GM23338 (cell line): ENCODE measurements around the gene PGAM1. TPM values are rescaled to one million over a fixed set of nuclear protein-coding genes. Genes with fewer than 3 reads are reported as not detected.

ENCODE experiments used
- ATAC-seq: fragments of 200-7000 bp; cut with Tn5 transposase; 3 replicates; pipeline ENCODE4 v1.9.1; 2020
- DNase-seq: peaks from one replicate; pipeline ENCODE4 v3.0.0-alpha.2; 2015; ENCODE audit warnings: low spot score
- H2AFZ ChIP-seq: fragments of 200-600 bp; sonication (generic); 2 replicates; pipeline ENCODE4 v1.8.0; 2016; ENCODE audit warnings: antibody characterized with exemption, mild to moderate bottlenecking, moderate library complexity
- H3F3A ChIP-seq: fragments of 200-600 bp; sonication (generic); replicated peaks from 2 replicates; pipeline ENCODE4 v1.8.0; 2017; ENCODE audit warnings: antibody characterized with exemption, mixed run types, low read depth
- H3K27ac ChIP-seq: fragments of 200-600 bp; sonication (generic); 2 replicates; pipeline ENCODE4 v1.6.1; 2016; ENCODE audit warnings: low read depth
- H3K27me3 ChIP-seq: fragments of 200-600 bp; sonication (generic); 2 replicates; pipeline ENCODE4 v1.8.0; 2016; ENCODE audit warnings: mild to moderate bottlenecking, mixed run types, moderate library complexity; ENCODE audit not compliant: insufficient read depth
- H3K36me3 ChIP-seq: fragments of 200-600 bp; sonication (generic); 2 replicates; pipeline ENCODE4 v1.8.0; 2016; ENCODE audit warnings: mild to moderate bottlenecking; ENCODE audit not compliant: insufficient read depth
- H3K4me1 ChIP-seq: fragments of 200-600 bp; sonication (generic); 2 replicates; pipeline ENCODE4 v1.8.0; 2016; ENCODE audit warnings: mild to moderate bottlenecking, moderate library complexity; ENCODE audit not compliant: insufficient read depth
- H3K4me2 ChIP-seq: fragments of 200-600 bp; sonication (generic); 2 replicates; pipeline ENCODE4 v1.7.1; 2017; ENCODE audit warnings: mixed run types
- H3K4me3 ChIP-seq: fragments of 200-600 bp; sonication (generic); 2 replicates; pipeline ENCODE4 v1.6.1; 2016; ENCODE audit warnings: mixed run types
- H3K79me2 ChIP-seq: fragments of 200-600 bp; sonication (generic); replicated peaks from 2 replicates; pipeline ENCODE4 v1.8.0; 2017; ENCODE audit warnings: mild to moderate bottlenecking; ENCODE audit not compliant: insufficient read depth
- H3K9me2 ChIP-seq: fragments of 200-600 bp; sonication (generic); 2 replicates; pipeline ENCODE4 v1.8.0; 2017; ENCODE audit not compliant: insufficient read depth
- H4K20me1 ChIP-seq: fragments of 200-600 bp; sonication (generic); replicated peaks from 2 replicates; pipeline ENCODE4 v1.8.0; 2017; ENCODE audit warnings: mild to moderate bottlenecking; ENCODE audit not compliant: insufficient read depth
- H3K27ac Mint-ChIP-seq: 2 replicates; pipeline ENCODE4 v1.8.0; 2020; ENCODE audit warnings: inconsistent platforms, mild to moderate bottlenecking, moderate library complexity, mixed read lengths
- H3K27me3 Mint-ChIP-seq: 3 replicates; pipeline ENCODE4 v1.8.0; 2022; ENCODE audit warnings: low read depth, mild to moderate bottlenecking, moderate library complexity, mixed read lengths, inconsistent platforms; ENCODE audit not compliant: insufficient read depth, poor library complexity
- H3K36me3 Mint-ChIP-seq: 3 replicates; pipeline ENCODE4 v1.8.0; 2021; ENCODE audit warnings: low read depth, mild to moderate bottlenecking, inconsistent platforms, moderate library complexity, mixed read lengths
- H3K4me1 Mint-ChIP-seq: 3 replicates; pipeline ENCODE4 v1.8.0; 2020; ENCODE audit warnings: mild to moderate bottlenecking, inconsistent platforms, mixed read lengths
- H3K4me3 Mint-ChIP-seq: 3 replicates; pipeline ENCODE4 v1.8.0; 2021; ENCODE audit warnings: moderate library complexity, mild to moderate bottlenecking, inconsistent platforms, mixed read lengths
- H3K9me3 Mint-ChIP-seq: 3 replicates; pipeline ENCODE4 v1.8.0; 2020; ENCODE audit warnings: moderate library complexity, mild to moderate bottlenecking, inconsistent platforms, mixed read lengths
- CREB1 ChIP-seq: fragments of 250-450 bp; sonication (Bioruptor Pico); IDR thresholded peaks from 2 replicates; pipeline ENCODE4 v1.5.0; 2020; ENCODE audit warnings: low read depth, mild to moderate bottlenecking, moderate library complexity
- CTCF ChIP-seq, 2 experiments: fragments of 200-600 bp in 1 of 2; sonication (generic) in 1 of 2; conservative IDR thresholded peaks; 2 replicates each; pipeline versions ENCODE4 v1.5.1 to v1.6.1; 2016 to 2017; ENCODE audit warnings: antibody characterized with exemption in 2 of 2, low read depth in 2 of 2, mild to moderate bottlenecking in 2 of 2, moderate library complexity in 1 of 2
- ETS1 ChIP-seq: IDR thresholded peaks from 2 replicates; pipeline ENCODE4 v1.6.1; 2016; ENCODE audit warnings: antibody characterized with exemption
- EZH2 ChIP-seq: fragments of 200-600 bp; sonication (generic); IDR thresholded peaks from one replicate; pipeline ENCODE4 v1.8.0; 2017; ENCODE audit warnings: antibody characterized with exemption, mild to moderate bottlenecking, low read depth; ENCODE audit not compliant: unreplicated experiment
- NANOG ChIP-seq: IDR thresholded peaks from 2 replicates; pipeline ENCODE4 v1.6.1; 2016; ENCODE audit warnings: antibody characterized with exemption, borderline replicate concordance
- POLR2AphosphoS5 ChIP-seq: IDR thresholded peaks from 2 replicates; pipeline ENCODE4 v1.6.1; 2016; ENCODE audit warnings: antibody characterized with exemption, low read depth
- REST ChIP-seq: IDR thresholded peaks from one replicate; pipeline ENCODE4 v1.6.1; 2018; ENCODE audit warnings: antibody characterized with exemption; ENCODE audit not compliant: unreplicated experiment
- STAT1 ChIP-seq: IDR thresholded peaks from one replicate; pipeline ENCODE4 v1.6.1; 2016; ENCODE audit warnings: antibody characterized with exemption; ENCODE audit not compliant: unreplicated experiment
- ZNF114 ChIP-seq: fragments of 250-450 bp; sonication (Bioruptor Pico); IDR thresholded peaks from 2 replicates; pipeline ENCODE4 v1.5.0; 2020; ENCODE audit warnings: mild to moderate bottlenecking, moderate library complexity
- ZNF331 ChIP-seq: fragments of 250-450 bp; sonication (Bioruptor Pico); IDR thresholded peaks from 2 replicates; pipeline ENCODE4 v1.5.0; 2020; ENCODE audit warnings: low read depth, mild to moderate bottlenecking, moderate library complexity
- polyA plus RNA-seq: library from polyadenylated mRNA; unstranded; fragments of >200 nt; fragmentation: Nextera tagmentation; extraction: Ambion mirVana; gene quantifications from 2 replicates; pipeline ENCODE4 v1.2.1, GENCODE V29; 2016
- total RNA-seq: library from RNA; depleted of rRNA; stranded (reverse); fragments of >200 nt; shearing (Covaris generic); gene quantifications from 2 replicates; pipeline ENCODE4 v1.2.3, GENCODE V29; 2014

The PGAM1 gene
- total and polyA plus RNA-seq, 2 experiments from 2014 or later: 497 to 930 TPM

- Mint-ChIP-seq H3K4me1 (peaks cover 4% of the 10 kb centered on the region; the same call in 1 of the 3 replicates), H3K27ac (no peak overlapping the region), H3K36me3 (peaks cover 92% of the 10 kb centered on the region), H3K27me3 (peaks cover 13% of the 10 kb centered on the region), H3K9me3 (no peaks in the 10 kb centered on the region), H3K4me3 (no peak overlapping the region)
- no peak overlapping the region for H2AFZ ChIP-seq
- no peaks in the 10 kb centered on the region for H3K4me1 ChIP-seq
- no peaks in the 10 kb centered on the region for H3K27me3 ChIP-seq
- no peak overlapping the region for H3K27ac ChIP-seq
- TF ChIP-seq ZNF114 (CRISPR knock-in tag) (no peak), POLR2AphosphoS5 (0 out of 2 replicates have a peak, but pooled peaks have one; percentile 24)
- peaks cover 35% of the 10 kb centered on the region; the same call in 1 of the 2 replicates for H3F3A ChIP-seq
- no peak for DNase-seq
- H3K4me3 ChIP-seq: no peak overlapping the region
- H3K79me2 ChIP-seq: no peaks in the 10 kb centered on the region
- ATAC-seq: no peak
- H3K9me2 ChIP-seq: no peaks in the 10 kb centered on the region
- no peak overlapping the region for H3K4me2 ChIP-seq
- H4K20me1 ChIP-seq: peaks cover 21% of the 10 kb centered on the region
- H3K36me3 ChIP-seq: peaks cover 62% of the 10 kb centered on the region
Observed at GRCh38 chr10:97459111-97459510, 33.1 kb downstream of the PGAM1 start.

GRCh38 chr10:97459933-97460332 is 33.9 kb downstream of the PGAM1 start:
- no peaks in the 10 kb centered on the region for H3K4me1 ChIP-seq
- Mint-ChIP-seq H3K9me3 (no peaks in the 10 kb centered on the region), H3K36me3 (peaks cover 92% of the 10 kb centered on the region), H3K4me1 (peaks cover 5% of the 10 kb centered on the region; the same call in 1 of the 3 replicates), H3K4me3 (no peak overlapping the region), H3K27me3 (peaks cover 12% of the 10 kb centered on the region), H3K27ac (no peak overlapping the region)
- H3K27me3 ChIP-seq: no peaks in the 10 kb centered on the region
- no peak overlapping the region for H2AFZ ChIP-seq
- H3K4me2 ChIP-seq: no peak overlapping the region
- no peak overlapping the region for H3K4me3 ChIP-seq
- no peaks in the 10 kb centered on the region for H3K79me2 ChIP-seq
- H3K36me3 ChIP-seq: peaks cover 57% of the 10 kb centered on the region
- DNase-seq (no peak), ATAC-seq (no peak)
- H3K9me2 ChIP-seq: no peaks in the 10 kb centered on the region
- H3K27ac ChIP-seq: no peak overlapping the region
- H4K20me1 ChIP-seq: peaks cover 17% of the 10 kb centered on the region
- H3F3A ChIP-seq: peaks cover 41% of the 10 kb centered on the region
- TF ChIP-seq STAT1 (no peak), ETS1 (no peak), NANOG (no peak), ZNF114 (CRISPR knock-in tag) (no peak), ZNF331 (CRISPR knock-in tag) (no peak), REST (no peak), EZH2 (no peak), POLR2AphosphoS5 (no peak), CTCF (conservative IDR thresholded peaks at IDR 0.05; ENCODE audit: low read depth in 2 of 2) (no peak), CREB1 (no peak)
